Thoracic aorta (tissue), 2 donors: ENCODE data around the gene PFKFB3. TPM values are rescaled to one million over a fixed set of nuclear protein-coding genes. Genes with fewer than 3 reads are reported as not detected.

Experiments used
- ATAC-seq: fragments of 150-250 bp; one replicate; pipeline ENCODE4 v1.8.0; 2017; ENCODE audit warnings: low read depth; ENCODE audit not compliant: insufficient number of reproducible peaks, low FRiP score
- DNase-seq: peaks from one replicate; pipeline ENCODE4 v3.0.0-alpha.2; 2020; ENCODE audit warnings: low spot score
- H3K27ac ChIP-seq, 2 donors: fragments of 200-600 bp; sonication (generic); 1 replicate in 1 of 2; 2 replicates in 1 of 2; pipeline ENCODE4 v1.5.1; 2016; ENCODE audit warnings: mild to moderate bottlenecking in 2 of 2, moderate library complexity in 2 of 2
- H3K27me3 ChIP-seq: fragments of 200-600 bp; sonication (generic); replicated peaks from 2 replicates; pipeline ENCODE4 v1.6.0; 2016; ENCODE audit warnings: mild to moderate bottlenecking; ENCODE audit not compliant: insufficient read depth
- H3K36me3 ChIP-seq: fragments of 200-600 bp; sonication (generic); one replicate; pipeline ENCODE4 v1.5.1; 2016
- H3K4me1 ChIP-seq, 2 donors: fragments of 200-600 bp; sonication (generic); 1 replicate in 1 of 2; 2 replicates in 1 of 2; pipeline versions ENCODE4 v1.5.1 to v1.6.0; 2016; ENCODE audit warnings: low read depth in 2 of 2, mild to moderate bottlenecking in 1 of 2; ENCODE audit not compliant: control insufficient read depth in 1 of 2
- H3K4me3 ChIP-seq: fragments of 200-600 bp; sonication (generic); 2 replicates; pipeline ENCODE4 v1.5.1; 2016; ENCODE audit warnings: mild to moderate bottlenecking
- H3K9me3 ChIP-seq: fragments of 200-600 bp; sonication (generic); 2 replicates; pipeline ENCODE4 v1.5.1; 2016
- total RNA-seq, 2 donors: library from RNA; depleted of rRNA; stranded (reverse); fragments of >200 nt; gene quantifications; one replicate each; pipeline versions ENCODE4 v1.1.0 to v1.2.3, GENCODE V29; 2016
- TF ChIP-seq, protein P1 (sequence below): fragments of 200-600 bp; sonication (generic); IDR thresholded peaks from one replicate; pipeline ENCODE4 v1.5.1; 2019; ENCODE audit warnings: antibody characterized with exemption

The PFKFB3 gene
- total RNA-seq, 2 donors from 2014 or later, result 151 to 311 TPM

DNA sequence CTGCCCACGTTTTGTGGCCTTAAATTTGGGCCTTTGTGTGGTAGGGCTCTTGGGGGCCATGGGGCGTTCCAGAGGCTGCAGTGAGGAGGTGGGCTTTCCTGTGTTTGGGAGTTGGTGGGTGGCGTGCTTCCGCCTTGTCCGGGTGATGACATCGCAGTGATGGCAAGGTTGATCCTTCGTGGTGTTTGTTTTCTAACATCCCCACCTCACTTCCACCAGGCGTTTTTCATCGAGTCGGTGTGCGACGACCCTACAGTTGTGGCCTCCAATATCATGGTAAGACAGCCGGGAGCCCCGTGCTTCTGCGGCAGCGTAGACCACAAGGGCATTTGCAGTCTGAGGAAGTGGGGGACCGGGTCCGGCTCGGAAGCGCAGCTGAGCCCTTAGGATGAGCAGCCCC lies 14.2 kb downstream of the PFKFB3 start:
- H3K4me1 ChIP-seq, result peaks cover 10 to 64% of the 10 kb centered on the region in 2 donors
- no peaks in the 10 kb centered on the region for H3K9me3 ChIP-seq
- TF ChIP-seq, protein P1, sequence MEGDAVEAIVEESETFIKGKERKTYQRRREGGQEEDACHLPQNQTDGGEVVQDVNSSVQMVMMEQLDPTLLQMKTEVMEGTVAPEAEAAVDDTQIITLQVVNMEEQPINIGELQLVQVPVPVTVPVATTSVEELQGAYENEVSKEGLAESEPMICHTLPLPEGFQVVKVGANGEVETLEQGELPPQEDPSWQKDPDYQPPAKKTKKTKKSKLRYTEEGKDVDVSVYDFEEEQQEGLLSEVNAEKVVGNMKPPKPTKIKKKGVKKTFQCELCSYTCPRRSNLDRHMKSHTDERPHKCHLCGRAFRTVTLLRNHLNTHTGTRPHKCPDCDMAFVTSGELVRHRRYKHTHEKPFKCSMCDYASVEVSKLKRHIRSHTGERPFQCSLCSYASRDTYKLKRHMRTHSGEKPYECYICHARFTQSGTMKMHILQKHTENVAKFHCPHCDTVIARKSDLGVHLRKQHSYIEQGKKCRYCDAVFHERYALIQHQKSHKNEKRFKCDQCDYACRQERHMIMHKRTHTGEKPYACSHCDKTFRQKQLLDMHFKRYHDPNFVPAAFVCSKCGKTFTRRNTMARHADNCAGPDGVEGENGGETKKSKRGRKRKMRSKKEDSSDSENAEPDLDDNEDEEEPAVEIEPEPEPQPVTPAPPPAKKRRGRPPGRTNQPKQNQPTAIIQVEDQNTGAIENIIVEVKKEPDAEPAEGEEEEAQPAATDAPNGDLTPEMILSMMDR, result no peak
- no peaks in the 10 kb centered on the region for H3K27me3 ChIP-seq
- DNase-seq, result no peak
- H3K4me3 ChIP-seq, result no peak overlapping the region
- H3K27ac ChIP-seq, result peak overlapping the region in 1 of 2 donors; percentile 47
- peaks cover 84% of the 10 kb centered on the region for H3K36me3 ChIP-seq
- no peak for ATAC-seq

DNA sequence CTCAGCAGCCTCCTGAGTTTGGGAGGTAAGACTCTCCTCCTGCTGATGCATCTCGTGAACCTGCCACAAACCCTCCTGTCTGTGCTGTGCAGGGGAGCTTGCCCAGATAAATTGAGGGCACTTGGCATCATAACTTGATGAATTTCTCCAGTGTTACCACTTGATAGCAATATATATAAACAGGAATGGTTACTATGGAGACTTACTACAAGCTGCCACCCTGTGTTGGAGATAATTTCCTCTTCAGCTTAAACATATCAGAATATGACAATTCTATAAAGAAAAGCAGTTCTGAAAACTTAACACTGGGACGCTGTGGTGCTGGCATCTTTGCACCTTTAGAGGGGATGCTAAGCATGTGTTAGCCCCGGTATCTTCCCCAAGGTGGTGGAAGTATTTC lies 14.9 kb downstream of the PFKFB3 start:
- ATAC-seq (no peak), DNase-seq (no peak)
- H3K4me3 ChIP-seq, result no peak overlapping the region
- peaks cover 90% of the 10 kb centered on the region for H3K36me3 ChIP-seq
- H3K27ac ChIP-seq, result peak overlapping the region in 1 of 2 donors; percentile 23
- no peaks in the 10 kb centered on the region for H3K27me3 ChIP-seq
- TF ChIP-seq, protein P1, result no peak
- H3K9me3 ChIP-seq, result no peaks in the 10 kb centered on the region
- peaks cover 4 to 64% of the 10 kb centered on the region in 2 donors for H3K4me1 ChIP-seq

DNA sequence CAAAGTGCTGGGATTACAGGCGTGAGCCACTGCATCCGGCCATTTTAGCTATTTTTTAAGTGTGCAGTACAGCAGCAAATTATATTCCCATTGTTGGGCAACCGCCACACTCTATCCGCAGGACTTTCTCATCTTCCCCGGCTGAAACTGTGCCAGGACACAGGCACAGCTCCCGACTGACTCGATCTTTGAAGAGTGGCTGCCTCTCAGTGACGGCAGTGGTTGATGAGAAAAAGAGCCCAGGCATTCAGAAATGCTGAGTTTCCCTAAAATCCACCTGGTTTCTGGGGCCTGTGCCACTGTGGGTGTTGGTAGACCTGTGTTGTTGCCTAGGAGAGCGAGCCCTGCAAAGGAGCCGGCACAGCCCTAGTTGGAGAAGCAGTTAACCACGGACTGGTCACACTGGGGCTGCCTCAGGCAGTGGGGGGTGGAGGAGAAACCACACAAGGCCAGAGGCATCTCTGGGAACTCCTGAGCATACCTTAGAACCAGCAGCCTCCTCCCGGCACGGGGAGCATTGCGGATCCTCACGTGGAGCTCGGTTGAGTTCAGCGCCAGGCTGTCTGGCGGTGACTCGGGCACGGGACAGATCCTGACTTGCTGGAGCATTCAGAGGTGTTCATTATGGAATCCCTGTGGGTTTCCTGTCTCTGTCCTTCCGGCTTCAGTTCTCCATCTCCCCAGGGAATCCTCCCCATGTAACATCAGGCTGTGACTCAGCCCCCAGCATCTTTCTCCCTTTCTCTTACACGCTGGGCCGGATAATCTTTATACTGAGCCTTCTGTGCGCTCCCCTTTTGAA lies 16.2 kb downstream of the PFKFB3 start:
- Histone ChIP-seq H3K27ac (peak overlapping the region; percentile 35 to 91), H3K27me3 (no peaks in the 10 kb centered on the region), H3K36me3 (peaks cover 96% of the 10 kb centered on the region), H3K9me3 (no peaks in the 10 kb centered on the region), H3K4me1 (peaks cover 4 to 61% of the 10 kb centered on the region in 2 donors), H3K4me3 (no peak overlapping the region)
- DNase-seq (no peak), ATAC-seq (no peak)
- TF ChIP-seq, protein P1, result no peak

DNA sequence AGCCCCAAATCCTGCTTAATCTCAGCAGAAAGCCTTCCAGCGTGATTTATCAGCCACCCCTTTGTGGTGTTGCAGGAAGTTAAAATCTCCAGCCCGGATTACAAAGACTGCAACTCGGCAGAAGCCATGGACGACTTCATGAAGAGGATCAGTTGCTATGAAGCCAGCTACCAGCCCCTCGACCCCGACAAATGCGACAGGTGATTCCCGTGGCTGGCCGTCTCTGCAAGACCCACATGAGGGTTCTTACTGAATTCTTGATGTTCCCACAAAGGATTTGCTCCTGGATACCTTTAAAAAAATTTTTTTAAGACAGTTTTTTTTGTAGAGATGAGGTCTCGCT lies 16.7 kb downstream of the PFKFB3 start:
- peaks cover 96% of the 10 kb centered on the region for H3K36me3 ChIP-seq
- DNase-seq, result no peak

More for the DNA sequence above, 16.7 kb downstream of the PFKFB3 start:
- TF ChIP-seq, protein P1, result no peak
- peak overlapping the region; percentile 69 to 91 for H3K27ac ChIP-seq
- ATAC-seq, result no peak
- no peaks in the 10 kb centered on the region for H3K9me3 ChIP-seq
- peaks cover 4 to 57% of the 10 kb centered on the region in 2 donors for H3K4me1 ChIP-seq
- H3K4me3 ChIP-seq, result no peak overlapping the region
- no peaks in the 10 kb centered on the region for H3K27me3 ChIP-seq
